ENCODE results near the gene GABBR2.

The GABBR2 gene

DNA sequence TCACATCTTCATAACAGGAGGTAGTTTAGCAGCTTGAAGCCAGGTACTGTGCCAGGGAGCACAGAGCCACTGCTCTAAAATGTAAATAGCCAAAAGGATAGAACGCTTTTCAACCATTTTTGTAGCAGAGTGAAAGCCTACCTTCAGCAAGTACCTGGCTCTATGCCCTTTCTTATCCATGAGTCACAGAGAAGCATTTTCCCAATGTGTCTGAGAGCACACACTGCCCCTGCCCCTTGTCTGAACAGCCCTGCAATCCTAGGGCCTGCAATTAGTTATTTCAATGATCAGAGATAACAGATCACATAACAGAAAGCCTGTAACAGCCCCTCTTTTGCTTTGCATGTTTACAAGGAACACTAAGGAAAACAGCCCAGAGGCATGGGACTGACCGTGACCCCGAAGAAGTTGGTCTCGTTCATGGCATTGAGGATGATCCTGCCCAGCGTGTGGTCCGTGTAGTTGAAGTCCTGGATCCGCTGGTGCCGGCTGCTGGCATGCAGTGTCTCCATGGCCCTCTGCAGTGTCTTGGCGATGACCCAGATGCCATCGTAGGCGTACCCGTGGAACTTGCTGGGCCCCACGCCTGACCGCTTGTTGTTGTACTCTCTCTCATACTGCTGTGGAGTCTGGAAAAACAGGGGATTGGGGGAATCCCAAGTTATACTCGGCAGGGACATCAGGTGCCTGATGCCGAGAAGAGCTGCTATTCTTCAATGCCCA is 255.0 kb downstream of the GABBR2 start:
- H3K4me1 ChIP-seq (ENCODE audit: control insufficient read depth, low read length), result no peaks in the 10 kb centered on the region
- TF ChIP-seq, protein P1, sequence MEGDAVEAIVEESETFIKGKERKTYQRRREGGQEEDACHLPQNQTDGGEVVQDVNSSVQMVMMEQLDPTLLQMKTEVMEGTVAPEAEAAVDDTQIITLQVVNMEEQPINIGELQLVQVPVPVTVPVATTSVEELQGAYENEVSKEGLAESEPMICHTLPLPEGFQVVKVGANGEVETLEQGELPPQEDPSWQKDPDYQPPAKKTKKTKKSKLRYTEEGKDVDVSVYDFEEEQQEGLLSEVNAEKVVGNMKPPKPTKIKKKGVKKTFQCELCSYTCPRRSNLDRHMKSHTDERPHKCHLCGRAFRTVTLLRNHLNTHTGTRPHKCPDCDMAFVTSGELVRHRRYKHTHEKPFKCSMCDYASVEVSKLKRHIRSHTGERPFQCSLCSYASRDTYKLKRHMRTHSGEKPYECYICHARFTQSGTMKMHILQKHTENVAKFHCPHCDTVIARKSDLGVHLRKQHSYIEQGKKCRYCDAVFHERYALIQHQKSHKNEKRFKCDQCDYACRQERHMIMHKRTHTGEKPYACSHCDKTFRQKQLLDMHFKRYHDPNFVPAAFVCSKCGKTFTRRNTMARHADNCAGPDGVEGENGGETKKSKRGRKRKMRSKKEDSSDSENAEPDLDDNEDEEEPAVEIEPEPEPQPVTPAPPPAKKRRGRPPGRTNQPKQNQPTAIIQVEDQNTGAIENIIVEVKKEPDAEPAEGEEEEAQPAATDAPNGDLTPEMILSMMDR (IDR thresholded peaks at IDR 0.05; ENCODE audit: low read depth, low read length, poor library complexity, severe bottlenecking), result no peak
- peaks cover 16% of the 10 kb centered on the region for H3K27me3 ChIP-seq (ENCODE audit: control insufficient read depth, low read length)

GRCh38 chr9:98451576-98451975 is 257.2 kb downstream of the GABBR2 start:
- Histone ChIP-seq H3F3A (ENCODE audit: control insufficient read depth, insufficient read depth) (no peaks in the 10 kb centered on the region), H3K9me3 (ENCODE audit: control insufficient read depth, insufficient read depth, low read length) (no peaks in the 10 kb centered on the region), H3K27ac (ENCODE audit: low read depth, low read length) (no peak overlapping the region), H4K20me1 (ENCODE audit: control insufficient read depth, insufficient read depth, low read depth, low read length) (no peaks in the 10 kb centered on the region), H3K4me1 (ENCODE audit: control insufficient read depth, low read length) (no peaks in the 10 kb centered on the region), H3K4me2 (ENCODE audit: low read length) (no peak overlapping the region), H3K36me3 (ENCODE audit: control insufficient read depth, low read length) (no peaks in the 10 kb centered on the region), H3K27me3 (ENCODE audit: control insufficient read depth, low read length) (peaks cover 8% of the 10 kb centered on the region; the same call in 1 of the 2 replicates), H3K9me2 (replicated peaks; ENCODE audit: control insufficient read depth, low read length) (no peaks in the 10 kb centered on the region), H3K4me3 (ENCODE audit: low read length) (no peak overlapping the region), H3K79me2 (ENCODE audit: control insufficient read depth, low read length) (no peaks in the 10 kb centered on the region)
- TF ChIP-seq, protein P1 (IDR thresholded peaks at IDR 0.05; ENCODE audit: low read depth, low read length, poor library complexity, severe bottlenecking), result no peak
- no peak for TF ChIP-seq EZH2phosphoT487 (IDR thresholded peaks at IDR 0.05; ENCODE audit: borderline replicate concordance, low read length)

More for the DNA sequence above, 255.0 kb downstream of the GABBR2 start:
- no peak overlapping the region for H3K4me2 ChIP-seq (ENCODE audit: low read length)
- H3F3A ChIP-seq (ENCODE audit: control insufficient read depth, insufficient read depth), result no peaks in the 10 kb centered on the region
- no peak overlapping the region for H3K27ac ChIP-seq (ENCODE audit: low read depth, low read length)
- no peaks in the 10 kb centered on the region for H3K9me3 ChIP-seq (ENCODE audit: control insufficient read depth, insufficient read depth, low read length)
- no peaks in the 10 kb centered on the region for H3K79me2 ChIP-seq (ENCODE audit: control insufficient read depth, low read length)
- H3K9me2 ChIP-seq (replicated peaks; ENCODE audit: control insufficient read depth, low read length), result no peaks in the 10 kb centered on the region
- H4K20me1 ChIP-seq (ENCODE audit: control insufficient read depth, insufficient read depth, low read depth, low read length), result no peaks in the 10 kb centered on the region
- H3K36me3 ChIP-seq (ENCODE audit: control insufficient read depth, low read length), result no peaks in the 10 kb centered on the region
- H3K4me3 ChIP-seq (ENCODE audit: low read length), result no peak overlapping the region

- H3K9me3 ChIP-seq (ENCODE audit: control insufficient read depth, insufficient read depth, low read length), result no peaks in the 10 kb centered on the region
- no peaks in the 10 kb centered on the region for H3K9me2 ChIP-seq (replicated peaks; ENCODE audit: control insufficient read depth, low read length)
- H3K4me1 ChIP-seq (ENCODE audit: control insufficient read depth, low read length), result no peaks in the 10 kb centered on the region
- H3K27me3 ChIP-seq (ENCODE audit: control insufficient read depth, low read length), result 0 out of 2 replicates have a peak, but pooled peaks cover 2% of the 10 kb centered on the region
- H3K36me3 ChIP-seq (ENCODE audit: control insufficient read depth, low read length), result no peaks in the 10 kb centered on the region
- no peaks in the 10 kb centered on the region for H4K20me1 ChIP-seq (ENCODE audit: control insufficient read depth, insufficient read depth, low read depth, low read length)
- H3K4me2 ChIP-seq (ENCODE audit: low read length), result no peak overlapping the region
- H3K79me2 ChIP-seq (ENCODE audit: control insufficient read depth, low read length), result no peaks in the 10 kb centered on the region
- H3K27ac ChIP-seq (ENCODE audit: low read depth, low read length), result no peak overlapping the region
- H3F3A ChIP-seq (ENCODE audit: control insufficient read depth, insufficient read depth), result no peaks in the 10 kb centered on the region
- H3K4me3 ChIP-seq (ENCODE audit: low read length), result no peak overlapping the region
- TF ChIP-seq, protein P1 (IDR thresholded peaks at IDR 0.05; ENCODE audit: low read depth, low read length, poor library complexity, severe bottlenecking), result no peak
- TF ChIP-seq EZH2phosphoT487 (IDR thresholded peaks at IDR 0.05; ENCODE audit: borderline replicate concordance, low read length), result no peak
These were observed 258.2 kb downstream of the GABBR2 start for GRCh38 chr9:98450496-98450895.
